ENCODE results near the gene KIF1C. TPM values are rescaled to one million over a fixed set of nuclear protein-coding genes. Genes with fewer than 3 reads are reported as not detected.

The KIF1C gene
- polyA plus RNA-seq, 3 donors, result 3.6 to 12.0 (median 3.9) TPM

DNA sequence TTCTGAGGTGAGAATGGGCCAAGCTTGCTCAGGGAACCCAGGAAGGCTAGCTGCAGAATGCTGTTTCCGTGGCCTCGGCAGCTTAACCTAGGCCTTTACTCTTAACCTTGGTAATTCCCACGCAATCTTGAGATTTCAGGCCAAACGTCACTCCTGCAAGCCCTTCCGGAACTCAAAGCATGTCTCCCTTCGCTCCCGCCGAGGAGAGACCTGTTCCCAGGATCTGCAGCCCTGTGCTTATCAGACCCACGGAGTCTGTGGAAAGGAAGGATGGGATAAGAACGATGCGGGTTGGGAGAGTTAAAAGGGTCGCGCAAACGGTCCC lies 80.0 kb downstream of the KIF1C start:
- H3K27me3 Mint-ChIP-seq (ENCODE audit: low read depth in 3 of 3), result peaks cover 6 to 15% (median 15%) of the 10 kb centered on the region in 3 donors
- Histone ChIP-seq H2AFZ (ENCODE audit: insufficient read depth, low read depth, low read length, poor library complexity, severe bottlenecking) (peak overlapping the region; percentile 99), H3K36me3 (replicated peaks in 1 of 2; ENCODE audit: control insufficient read depth in 1 of 2, insufficient read depth in 2 of 2, low read length in 2 of 2) (peaks cover 0 to 17% of the 10 kb centered on the region in 2 donors), H3K9me3 (replicated peaks in 1 of 2; ENCODE audit: control insufficient read depth in 1 of 2, insufficient read depth in 1 of 2, low read length in 2 of 2) (peaks cover 5 to 22% of the 10 kb centered on the region in 2 donors), H3K4me2 (replicated peaks; ENCODE audit: extremely low read depth, low read length, poor library complexity, severe bottlenecking) (peak overlapping the region; percentile 95), H3K9ac (ENCODE audit: insufficient read depth, low read length, poor library complexity, severe bottlenecking) (peak overlapping the region; percentile 74), H3K27ac (ENCODE audit: low read depth in 1 of 2, low read length in 2 of 2) (peak overlapping the region; percentile 64 to 75), H4K20me1 (ENCODE audit: insufficient read depth, low read length) (no peaks in the 10 kb centered on the region), H3K79me2 (ENCODE audit: insufficient read depth, low read length) (no peaks in the 10 kb centered on the region), H3K27me3 (ENCODE audit: control insufficient read depth in 2 of 2, insufficient read depth in 2 of 2, low read length in 2 of 2) (peaks cover 0 to 3% of the 10 kb centered on the region in 2 donors), H3K4me1 (ENCODE audit: control insufficient read depth in 1 of 2, insufficient read depth in 2 of 2, low read length in 2 of 2) (peaks cover 16 to 20% of the 10 kb centered on the region in 2 donors), H3K4me3 (replicated peaks in 1 of 3; ENCODE audit: low read depth in 2 of 3, low read length in 3 of 3) (peak overlapping the region; percentile 49 to 86 (median 82))
- WGBS (ENCODE audit: insufficient coverage), result 33% methylated on average over 12 of the region's 14 CpGs
- H3K4me1 Mint-ChIP-seq, result peaks cover 17% of the 10 kb centered on the region
- TF ChIP-seq, protein P1, sequence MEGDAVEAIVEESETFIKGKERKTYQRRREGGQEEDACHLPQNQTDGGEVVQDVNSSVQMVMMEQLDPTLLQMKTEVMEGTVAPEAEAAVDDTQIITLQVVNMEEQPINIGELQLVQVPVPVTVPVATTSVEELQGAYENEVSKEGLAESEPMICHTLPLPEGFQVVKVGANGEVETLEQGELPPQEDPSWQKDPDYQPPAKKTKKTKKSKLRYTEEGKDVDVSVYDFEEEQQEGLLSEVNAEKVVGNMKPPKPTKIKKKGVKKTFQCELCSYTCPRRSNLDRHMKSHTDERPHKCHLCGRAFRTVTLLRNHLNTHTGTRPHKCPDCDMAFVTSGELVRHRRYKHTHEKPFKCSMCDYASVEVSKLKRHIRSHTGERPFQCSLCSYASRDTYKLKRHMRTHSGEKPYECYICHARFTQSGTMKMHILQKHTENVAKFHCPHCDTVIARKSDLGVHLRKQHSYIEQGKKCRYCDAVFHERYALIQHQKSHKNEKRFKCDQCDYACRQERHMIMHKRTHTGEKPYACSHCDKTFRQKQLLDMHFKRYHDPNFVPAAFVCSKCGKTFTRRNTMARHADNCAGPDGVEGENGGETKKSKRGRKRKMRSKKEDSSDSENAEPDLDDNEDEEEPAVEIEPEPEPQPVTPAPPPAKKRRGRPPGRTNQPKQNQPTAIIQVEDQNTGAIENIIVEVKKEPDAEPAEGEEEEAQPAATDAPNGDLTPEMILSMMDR (IDR thresholded peaks at IDR 0.05), result no peak
- peak overlapping the region; percentile 94 to 96 for H3K4me3 Mint-ChIP-seq
- intact Hi-C loops (cut with micrococcal nuclease), result loop anchor here in 1 of 2 donors (2.0 kb wide), 1 partner anchor 33 kb away; the partner anchor contains the start of gene ZNF232
- peaks cover 14 to 38% (median 36%) of the 10 kb centered on the region in 7 donors for H3K9me3 Mint-ChIP-seq
- peaks cover 15 to 21% of the 10 kb centered on the region in 2 donors for H3K36me3 Mint-ChIP-seq
- peak overlapping the region; percentile 69 to 96 (median 91) for H3K27ac Mint-ChIP-seq
- DNase-seq, result peak in 1 of 3 donors; percentile 1

Small RNA genes within 50 kb of the gene (small RNA-seq; reads per million reads assigned to genes)
- not detected for gene MIR6864 (ENCODE audit: insufficient read length, low read depth)
- gene MIR6865 (ENCODE audit: insufficient read length, low read depth), result not detected

Other genes with a start within 250 kb of the KIF1C start
- gene TM4SF5, start 226.1 kb upstream of the KIF1C start, polyA plus RNA-seq, result not detected
- 1 to 10 TPM in 1 of 3 donors, under 1 TPM in 2; 0.54 to 2.1 (median 0.79) TPM for gene VMO1, start 211.6 kb upstream of the KIF1C start, polyA plus RNA-seq
- 1 to 10 TPM in 2 of 3 donors, under 1 TPM in 1; 0.27 to 2.1 (median 1.5) TPM for gene GLTPD2, start 209.0 kb upstream of the KIF1C start, polyA plus RNA-seq
- gene PSMB6, start 201.8 kb upstream of the KIF1C start, polyA plus RNA-seq, result 100 to 1,000 TPM; 134 to 364 (median 361) TPM
- 100 to 1,000 TPM in 1 of 3 donors, 1 to 10 TPM in 2; 3.5 to 122 (median 4.0) TPM for gene PLD2, start 190.8 kb upstream of the KIF1C start, polyA plus RNA-seq
- gene MINK1, start 164.6 kb upstream of the KIF1C start, polyA plus RNA-seq, result 100 to 1,000 TPM in 1 of 3 donors, 1 to 10 TPM in 2; 3.2 to 159 (median 7.2) TPM
- gene C17orf107, start 98.4 kb upstream of the KIF1C start, polyA plus RNA-seq, result 1 to 10 TPM; 1.9 to 5.1 (median 4.2) TPM
- 10 to 100 TPM in 1 of 3 donors, 1 to 10 TPM in 1, under 1 TPM in 1; 0.54 to 12.6 (median 2.1) TPM for gene CHRNE, start 94.9 kb upstream of the KIF1C start, polyA plus RNA-seq
- under 1 TPM in 2 of 3 donors, not detected in 1; 0.24 to 0.29 TPM for gene GP1BA, start 65.7 kb upstream of the KIF1C start, polyA plus RNA-seq
- 100 to 1,000 TPM in 2 of 3 donors, 10 to 100 TPM in 1; 65.2 to 138 (median 111) TPM for gene SLC25A11, start 57.9 kb upstream of the KIF1C start, polyA plus RNA-seq
- 100 to 1,000 TPM in 1 of 3 donors, 10 to 100 TPM in 2; 17.2 to 105 (median 20.6) TPM for gene RNF167, start 57.7 kb upstream of the KIF1C start, polyA plus RNA-seq
- 1,000 to 10,000 TPM in 2 of 3 donors, 100 to 1,000 TPM in 1; 842 to 1,613 (median 1,582) TPM for gene PFN1, start 49.4 kb upstream of the KIF1C start, polyA plus RNA-seq
- gene ENO3, start 46.8 kb upstream of the KIF1C start, polyA plus RNA-seq, result 10 to 100 TPM in 1 of 3 donors, under 1 TPM in 2; 0.36 to 14.2 (median 0.60) TPM
- gene SPAG7, start 30.1 kb upstream of the KIF1C start, polyA plus RNA-seq, result 10 to 100 TPM; 75.6 to 96.7 (median 85.1) TPM
- gene CAMTA2, start 10.3 kb upstream of the KIF1C start, polyA plus RNA-seq, result 10 to 100 TPM in 1 of 3 donors, 1 to 10 TPM in 2; 7.1 to 88.9 (median 7.6) TPM
- gene INCA1, start 428 bp upstream of the KIF1C start, polyA plus RNA-seq, result under 1 TPM; 0.38 to 0.52 (median 0.44) TPM
- not detected for gene SLC52A1, start 37.5 kb downstream of the KIF1C start, polyA plus RNA-seq
- 1 to 10 TPM in 1 of 3 donors, under 1 TPM in 2; 0.39 to 1.9 (median 0.75) TPM for gene ZFP3, start 80.5 kb downstream of the KIF1C start, polyA plus RNA-seq
- 1 to 10 TPM; 2.2 to 3.1 (median 3.0) TPM for gene ZNF232, start 113.9 kb downstream of the KIF1C start, polyA plus RNA-seq
- gene USP6, start 118.1 kb downstream of the KIF1C start, polyA plus RNA-seq, result under 1 TPM; 0.02 to 0.08 (median 0.02) TPM
- gene ZNF594, start 193.9 kb downstream of the KIF1C start, polyA plus RNA-seq, result 1 to 10 TPM in 1 of 3 donors, under 1 TPM in 1, not detected in 1; 0.34 to 1.0 TPM
- gene SCIMP, start 236.9 kb downstream of the KIF1C start, polyA plus RNA-seq, result 100 to 1,000 TPM in 1 of 3 donors, 10 to 100 TPM in 2; 88.7 to 164 (median 98.4) TPM